OCI-LY7 (cell line): ENCODE measurements around the gene THSD7B.

Experiments
- CTCF ChIP-seq: fragments of 200-600 bp; sonication (generic); conservative IDR thresholded peaks from 2 replicates; pipeline ENCODE4 v1.5.1; 2014; ENCODE audit warnings: mild to moderate bottlenecking, antibody characterized with exemption, low read length, moderate library complexity, mixed read lengths
- EZH2phosphoT487 ChIP-seq: fragments of 200-600 bp; sonication (generic); IDR thresholded peaks from 2 replicates; pipeline ENCODE4 v1.6.1; 2018; ENCODE audit warnings: low read depth, borderline replicate concordance, mild to moderate bottlenecking, mixed run types, antibody characterized with exemption, low read length, moderate library complexity, mixed read lengths

GRCh38 chr2:137336067-137336466 lies 570.7 kb downstream of the THSD7B start:
- TF ChIP-seq CTCF = no peak
- TF ChIP-seq EZH2phosphoT487 = no peak
